Tibial nerve (tissue), 4 donors: Measurements from ENCODE around the gene APRT.

ENCODE experiments used
- EP300 ChIP-seq, 2 donors: sonication (generic); formaldehyde crosslinking; IDR thresholded peaks; one replicate each; pipeline ENCODE4 v1.6.1; 2017; ENCODE audit warnings: antibody characterized with exemption in 2 of 2, mild to moderate bottlenecking in 1 of 2
- POLR2A ChIP-seq, 2 donors: fragments of 450-650 bp; IDR thresholded peaks; one replicate each; pipeline ENCODE4 v1.6.1; 2017; ENCODE audit warnings: antibody characterized with exemption in 2 of 2, mild to moderate bottlenecking in 2 of 2, moderate library complexity in 2 of 2
- TF ChIP-seq, protein P1 (sequence below), 5 experiments: fragments of 200-600 bp in 3 of 5; fragments of 450-650 bp in 2 of 5; sonication (generic) in 3 of 5; IDR thresholded peaks; one replicate each; pipeline ENCODE4 v1.5.1; 2016 to 2019; ENCODE audit warnings: antibody characterized with exemption in 5 of 5, mild to moderate bottlenecking in 3 of 5, moderate library complexity in 2 of 5

DNA sequence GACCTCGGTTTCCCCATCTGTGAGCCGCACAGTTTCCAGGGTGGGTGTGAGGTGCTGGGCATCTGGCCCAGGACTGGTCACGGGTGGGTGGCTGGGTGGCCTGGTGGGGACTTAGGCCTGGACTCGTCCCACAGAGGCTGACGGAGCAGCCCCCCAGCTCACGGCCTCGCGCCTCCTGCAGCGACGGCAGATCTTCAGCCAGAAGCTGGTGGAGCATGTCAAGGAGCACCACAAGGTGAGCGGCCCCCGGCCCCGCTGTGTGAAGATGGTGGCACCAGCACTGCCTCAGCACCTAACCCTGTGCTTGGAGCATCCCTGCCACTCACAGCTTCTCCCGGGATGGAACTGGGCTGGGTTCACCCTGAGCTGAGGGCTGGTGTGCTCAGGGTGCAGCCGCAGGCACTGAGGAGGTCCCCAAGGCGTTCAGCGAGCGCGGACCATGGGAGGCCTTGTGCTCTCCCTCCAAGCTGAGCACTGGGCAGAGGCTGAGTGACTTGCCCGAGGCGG, 5.8 kb downstream of the APRT start:
- TF ChIP-seq EP300 (IDR thresholded peaks at IDR 0.05) (no peak), POLR2A (IDR thresholded peaks at IDR 0.05) (no peak)
- TF ChIP-seq, protein P1, sequence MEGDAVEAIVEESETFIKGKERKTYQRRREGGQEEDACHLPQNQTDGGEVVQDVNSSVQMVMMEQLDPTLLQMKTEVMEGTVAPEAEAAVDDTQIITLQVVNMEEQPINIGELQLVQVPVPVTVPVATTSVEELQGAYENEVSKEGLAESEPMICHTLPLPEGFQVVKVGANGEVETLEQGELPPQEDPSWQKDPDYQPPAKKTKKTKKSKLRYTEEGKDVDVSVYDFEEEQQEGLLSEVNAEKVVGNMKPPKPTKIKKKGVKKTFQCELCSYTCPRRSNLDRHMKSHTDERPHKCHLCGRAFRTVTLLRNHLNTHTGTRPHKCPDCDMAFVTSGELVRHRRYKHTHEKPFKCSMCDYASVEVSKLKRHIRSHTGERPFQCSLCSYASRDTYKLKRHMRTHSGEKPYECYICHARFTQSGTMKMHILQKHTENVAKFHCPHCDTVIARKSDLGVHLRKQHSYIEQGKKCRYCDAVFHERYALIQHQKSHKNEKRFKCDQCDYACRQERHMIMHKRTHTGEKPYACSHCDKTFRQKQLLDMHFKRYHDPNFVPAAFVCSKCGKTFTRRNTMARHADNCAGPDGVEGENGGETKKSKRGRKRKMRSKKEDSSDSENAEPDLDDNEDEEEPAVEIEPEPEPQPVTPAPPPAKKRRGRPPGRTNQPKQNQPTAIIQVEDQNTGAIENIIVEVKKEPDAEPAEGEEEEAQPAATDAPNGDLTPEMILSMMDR (IDR thresholded peaks at IDR 0.05): no peak
